GM18519 (cell line): ENCODE results near the gene RBM19.

Experiments used
- ATAC-seq: cut with Tn5 transposase; IDR thresholded peaks from one replicate; pipeline ENCODE4 v1.9.1; 2021; ENCODE audit warnings: mild to moderate bottlenecking, moderate library complexity; ENCODE audit not compliant: unreplicated experiment, low FRiP score

Gene RBM19

DNA sequence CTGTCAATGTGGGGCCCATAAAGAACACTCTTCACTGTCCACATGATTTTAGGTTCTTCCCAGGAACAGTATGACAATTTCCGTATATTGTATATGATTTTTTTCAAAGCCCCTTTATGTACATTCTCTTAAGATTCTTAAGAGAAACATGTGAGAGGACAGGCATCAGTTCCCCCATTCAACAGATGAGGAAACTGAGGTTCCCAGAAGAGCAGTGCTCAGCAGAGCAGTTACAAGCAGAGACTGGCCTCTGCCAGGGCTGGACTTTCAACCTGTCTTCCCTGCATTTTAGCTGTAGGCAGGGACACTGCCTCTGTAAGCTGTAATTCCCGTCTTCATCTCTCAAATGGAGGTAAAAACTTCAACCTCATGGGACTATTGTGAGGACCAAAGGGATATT, 77.7 kb downstream of the RBM19 start:
- ATAC-seq, result no peak

DNA sequence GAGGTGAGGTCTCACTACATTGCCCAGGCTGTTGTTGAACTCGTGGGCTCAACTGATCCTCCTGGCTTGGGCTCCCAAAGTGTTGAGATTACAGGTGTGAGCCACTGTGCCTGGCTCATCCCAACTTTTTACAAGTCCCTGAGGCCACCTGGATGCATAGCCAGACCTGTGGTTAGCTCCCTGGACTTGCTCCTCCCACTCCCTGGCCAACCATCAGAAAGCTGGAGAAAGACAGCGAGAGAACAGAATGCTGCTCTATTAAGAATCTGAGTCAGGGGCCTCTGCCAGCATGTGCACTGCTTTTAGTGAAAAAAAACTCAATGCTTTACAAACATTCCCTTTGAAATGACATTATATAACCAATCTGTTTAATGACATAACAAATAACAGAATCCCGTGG, 78.2 kb downstream of the RBM19 start:
- ATAC-seq, result no peak

- no peak for ATAC-seq
These were observed 79.4 kb downstream of the RBM19 start for GRCh38 chr12:113886721-113887120.

DNA sequence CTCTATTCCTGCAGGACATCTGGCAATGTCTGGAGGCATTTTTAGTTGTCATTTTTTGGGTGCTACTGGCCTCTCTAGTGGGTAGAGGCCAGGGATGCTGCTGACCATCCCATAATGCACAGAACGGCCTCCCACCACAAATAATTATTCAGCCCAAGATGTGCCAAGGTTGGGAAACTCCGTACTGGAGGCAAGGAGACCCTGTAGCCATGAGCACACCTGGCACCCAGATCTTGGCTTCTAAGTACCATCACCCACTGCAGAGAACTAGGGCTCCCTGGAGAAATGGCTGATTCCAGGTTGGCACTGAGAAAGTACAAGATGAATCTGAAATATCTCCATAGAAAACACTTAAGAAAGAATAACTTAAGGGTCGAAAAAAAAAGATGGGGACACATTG, 81.7 kb downstream of the RBM19 start:
- no peak for ATAC-seq

GRCh38 chr12:113882690-113883089, 83.4 kb downstream of the RBM19 start:
- ATAC-seq, result no peak

GRCh38 chr12:113880988-113881962, 84.8 kb downstream of the RBM19 start:
- no peak for ATAC-seq

DNA sequence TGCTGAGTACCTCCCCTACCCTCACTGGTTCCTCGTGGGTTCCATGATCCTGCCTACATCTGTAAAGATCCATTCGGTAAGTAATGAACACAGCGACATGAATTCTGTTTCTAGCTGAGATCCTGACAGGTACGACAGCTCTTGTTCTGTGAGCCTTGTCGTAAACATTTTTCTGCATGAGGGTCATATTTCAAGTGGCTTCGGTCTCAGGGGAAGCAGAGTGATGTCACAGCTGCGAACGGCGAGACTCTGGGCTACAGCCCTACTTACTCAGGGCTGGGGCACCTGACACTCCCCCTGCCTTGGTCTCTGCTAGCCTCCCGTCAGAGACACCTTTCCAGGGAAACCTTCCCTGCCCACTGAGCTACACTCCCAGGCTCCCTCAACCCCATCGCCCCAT, 85.8 kb downstream of the RBM19 start:
- ATAC-seq, result no peak

GRCh38 chr12:113879658-113880057, 86.5 kb downstream of the RBM19 start:
- ATAC-seq, result no peak

GRCh38 chr12:113877607-113878006, 88.5 kb downstream of the RBM19 start:
- no peak for ATAC-seq

DNA sequence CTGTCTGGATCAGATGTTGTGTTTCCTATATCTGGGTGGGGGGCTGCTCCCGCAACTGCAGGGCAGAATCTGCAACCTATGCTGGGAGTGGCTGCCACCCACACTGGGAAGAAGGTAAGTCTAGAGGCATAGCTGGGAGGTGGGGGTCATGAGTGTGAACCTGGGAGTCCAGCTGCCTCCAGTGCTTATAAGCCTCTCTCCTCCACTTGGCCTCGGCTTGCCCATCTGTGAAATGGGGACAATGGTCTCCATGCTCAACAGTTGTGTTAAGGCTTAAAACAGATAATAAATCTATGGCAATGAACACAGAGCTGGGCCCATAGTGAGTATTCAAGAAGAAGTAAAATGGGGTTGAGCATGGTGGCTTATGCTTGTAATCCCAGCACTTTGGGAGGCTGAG, 90.0 kb downstream of the RBM19 start:
- no peak for ATAC-seq

DNA sequence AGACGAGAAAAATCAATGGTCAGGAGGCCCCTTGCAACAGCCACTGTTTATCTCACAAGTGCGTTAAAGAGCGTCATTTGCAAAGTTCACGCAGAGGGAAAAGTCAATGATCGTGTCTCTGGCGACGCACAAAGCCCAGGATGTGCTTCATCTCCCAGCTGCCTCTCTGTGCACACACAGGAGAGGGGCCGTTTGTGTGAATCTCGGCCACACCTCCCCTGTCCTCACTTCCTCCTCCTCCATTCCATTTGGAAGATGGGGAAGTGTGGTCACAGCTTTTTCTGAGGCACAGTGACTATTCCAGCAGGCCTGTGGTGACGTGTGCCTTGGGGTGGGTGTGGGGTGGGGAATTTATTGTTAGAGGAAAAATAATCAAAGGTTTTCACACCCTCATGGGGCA, 90.4 kb downstream of the RBM19 start:
- ATAC-seq, result no peak

DNA sequence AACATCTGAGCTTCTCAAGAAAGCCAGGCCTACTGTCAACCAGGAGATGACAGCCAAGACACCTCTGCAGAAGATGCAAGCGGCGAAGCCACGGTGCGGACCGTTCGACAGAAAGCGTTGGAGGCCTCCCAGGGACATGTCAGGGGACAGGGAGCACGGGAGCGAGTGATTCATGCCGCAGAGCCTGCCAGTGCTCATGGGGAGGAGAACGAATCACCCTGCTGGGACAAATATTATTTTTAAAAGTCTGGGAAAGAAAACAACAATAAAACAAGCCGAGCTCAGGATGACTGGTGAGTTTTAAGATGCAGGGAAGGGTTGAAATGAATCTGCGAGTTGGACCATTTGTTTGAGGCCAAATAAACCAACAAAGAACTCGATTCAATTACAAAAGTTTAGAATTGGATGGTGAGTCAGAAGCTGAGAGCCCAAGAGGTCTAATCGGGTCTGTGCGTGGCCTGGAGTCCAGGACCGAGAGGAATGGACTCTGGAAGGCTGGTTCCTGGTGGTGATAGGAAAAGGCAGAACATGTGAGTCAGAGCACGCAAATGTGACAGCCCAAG, 91.0 kb downstream of the RBM19 start:
- no peak for ATAC-seq

- ATAC-seq, result no peak
These were observed 91.8 kb downstream of the RBM19 start for GRCh38 chr12:113874326-113874725.

DNA sequence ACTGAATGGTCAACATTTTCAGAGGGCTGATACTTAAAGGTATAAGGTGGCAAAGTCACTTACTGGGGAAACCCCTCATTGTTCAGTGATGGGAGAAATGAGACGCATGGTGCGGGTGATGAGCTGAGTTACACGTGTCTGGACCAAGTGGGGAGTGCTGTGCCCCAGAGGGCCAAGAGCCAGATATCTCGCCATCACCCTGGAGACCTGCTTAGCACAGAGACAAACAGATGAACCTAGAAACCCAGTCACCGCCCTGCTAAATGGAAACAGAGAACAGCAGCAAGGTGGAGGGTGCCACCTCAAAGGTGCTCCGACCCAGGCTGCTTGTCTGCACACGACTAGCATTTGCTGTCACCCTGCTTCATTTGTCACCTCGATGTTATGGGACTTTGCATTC, 92.4 kb downstream of the RBM19 start:
- ATAC-seq, result no peak

- no peak for ATAC-seq
These were observed 95.2 kb downstream of the RBM19 start for GRCh38 chr12:113870890-113871289.

- ATAC-seq, result no peak
These were observed 96.1 kb downstream of the RBM19 start for GRCh38 chr12:113870035-113870434.

DNA sequence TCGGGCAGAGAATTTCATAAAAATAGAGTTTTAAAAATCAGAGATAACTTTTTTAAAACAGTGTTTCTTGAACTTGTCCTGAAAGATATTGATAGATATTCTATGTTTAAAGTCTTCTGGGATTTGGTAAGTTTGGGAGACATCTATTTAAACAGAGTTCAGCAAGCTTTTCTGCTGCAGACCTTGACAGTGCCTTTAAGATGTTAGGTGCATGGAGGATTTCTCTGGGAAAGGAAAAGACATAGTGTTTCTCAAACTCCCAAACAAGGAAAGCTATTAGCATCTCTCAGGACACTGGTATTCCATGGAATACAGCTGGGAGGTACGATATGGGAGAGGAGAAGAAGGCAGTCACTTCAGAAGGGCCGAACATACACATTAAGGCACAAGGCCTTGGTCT, 97.8 kb downstream of the RBM19 start:
- ATAC-seq, result no peak

DNA sequence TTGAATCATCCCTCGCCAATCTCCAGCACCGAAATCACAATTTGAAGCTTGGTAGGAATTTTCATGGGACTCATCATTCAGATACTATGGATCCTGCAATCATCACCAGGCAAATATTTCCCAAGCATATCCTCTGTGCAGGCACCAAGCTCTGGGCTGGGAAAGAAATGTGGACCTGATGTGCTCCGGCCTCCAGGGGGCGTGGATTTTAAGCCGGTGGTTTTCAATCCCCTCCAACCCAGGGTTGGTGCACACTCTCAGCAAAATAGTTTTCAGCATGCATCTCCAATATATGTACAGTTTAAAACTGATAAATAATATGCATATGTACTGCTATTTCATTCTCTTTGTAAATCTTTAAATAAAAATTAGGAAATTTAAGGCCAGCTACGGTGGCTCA, 98.9 kb downstream of the RBM19 start:
- ATAC-seq, result no peak

DNA sequence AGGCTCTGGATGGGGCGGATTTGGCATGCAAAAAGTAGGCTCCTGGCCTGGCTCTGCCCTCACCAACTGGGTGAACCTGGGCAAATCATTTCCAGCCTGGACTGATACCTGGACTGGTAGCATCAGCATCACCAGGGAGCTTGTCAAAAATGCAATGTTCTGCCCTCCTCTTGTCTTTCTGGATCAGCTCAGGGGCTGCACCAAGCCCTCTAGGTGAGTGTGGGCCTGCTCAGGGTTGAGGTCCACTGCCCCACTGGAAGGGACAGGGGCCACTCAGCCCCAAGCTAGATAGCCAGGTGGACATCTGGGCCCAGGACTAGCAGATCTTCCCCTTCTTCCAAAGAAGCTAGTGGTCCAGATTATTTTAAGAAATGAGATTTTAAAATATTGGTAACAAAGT, 99.6 kb downstream of the RBM19 start:
- no peak for ATAC-seq

DNA sequence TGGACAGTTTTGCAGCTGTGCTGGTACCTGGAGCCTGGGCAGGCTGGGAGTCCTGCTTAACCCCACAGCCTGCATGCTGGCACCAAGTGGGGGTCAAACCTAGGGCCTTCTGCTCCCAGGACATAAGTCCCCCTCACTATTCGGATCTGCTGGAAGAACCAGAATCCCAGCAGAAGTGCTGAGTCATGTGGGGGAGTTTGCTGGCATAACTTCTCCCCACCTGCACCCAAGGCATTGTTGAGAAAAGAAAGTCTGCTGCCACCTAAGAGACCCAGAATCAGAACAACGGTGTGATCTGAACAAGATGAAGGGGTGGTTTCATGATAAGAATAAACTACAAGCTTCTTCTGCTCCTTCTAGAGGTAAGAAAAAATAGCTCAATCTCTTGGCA, 102.7 kb downstream of the RBM19 start:
- no peak for ATAC-seq

DNA sequence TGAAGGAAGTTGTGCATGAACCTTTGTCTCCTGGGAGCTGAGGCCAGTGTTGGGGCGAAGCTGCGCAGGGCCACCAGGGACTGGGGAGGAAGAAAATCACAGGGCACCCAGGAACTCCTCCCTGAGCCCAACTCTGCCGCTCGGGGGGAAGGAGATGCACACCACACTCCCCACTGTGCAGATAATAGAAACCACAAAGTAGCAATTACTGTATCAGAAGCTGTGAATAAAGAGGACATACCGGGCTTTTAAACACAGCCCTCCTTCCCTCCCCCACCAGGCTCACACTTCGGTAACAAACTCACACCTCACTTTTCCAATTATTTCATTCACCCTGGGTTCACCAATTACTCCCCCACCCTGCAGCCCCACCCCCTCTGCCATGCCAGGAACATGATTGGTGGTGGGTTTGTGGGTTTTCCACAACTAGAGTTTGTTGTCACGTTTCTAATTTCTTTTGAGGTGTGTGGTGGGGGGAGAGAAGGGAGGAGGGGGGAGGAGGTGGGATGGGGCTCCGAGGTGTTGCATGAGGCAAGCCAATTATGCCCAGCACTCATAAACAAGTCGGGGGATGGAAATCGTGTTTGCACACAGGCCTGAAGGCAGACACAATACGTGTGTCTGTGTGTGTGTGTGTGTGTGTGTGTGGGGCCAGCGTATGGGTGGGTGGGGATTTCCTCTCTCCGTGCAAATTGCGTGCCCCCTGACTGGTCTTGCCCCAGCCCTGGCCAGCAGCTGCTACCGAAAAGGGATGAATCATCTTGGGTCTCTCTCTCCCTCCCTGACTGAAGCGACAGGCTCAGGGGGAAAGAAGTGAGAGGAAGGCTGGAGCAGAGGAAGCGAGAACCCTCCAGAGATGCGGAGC, 103.3 kb downstream of the RBM19 start:
- no peak for ATAC-seq
